ENCODE measurements around the gene PTPRD.

PTPRD gene

GRCh38 chr9:8733131-8733954 lies 1879.5 kb downstream of the PTPRD start:
- DNase-seq: no peak

GRCh38 chr9:8732367-8733075 lies 1880.3 kb downstream of the PTPRD start:
- DNase-seq: no peak

- DNase-seq: no peak
Observed at GRCh38 chr9:8730618-8731017, 1882.2 kb downstream of the PTPRD start.

GRCh38 chr9:8728910-8729309 lies 1883.9 kb downstream of the PTPRD start:
- DNase-seq: no peak

- DNase-seq: no peak
Observed at GRCh38 chr9:8727191-8727590, 1885.6 kb downstream of the PTPRD start.

GRCh38 chr9:8726692-8727091 lies 1886.1 kb downstream of the PTPRD start:
- DNase-seq: no peak

- DNase-seq: no peak
Observed at GRCh38 chr9:8725635-8726034, 1887.2 kb downstream of the PTPRD start.

- no peak for DNase-seq
Observed at GRCh38 chr9:8724284-8725018, 1888.4 kb downstream of the PTPRD start.

GRCh38 chr9:8723195-8723594 lies 1889.6 kb downstream of the PTPRD start:
- DNase-seq: no peak

- no peak for DNase-seq
Observed at GRCh38 chr9:8719833-8720486, 1892.8 kb downstream of the PTPRD start.

- no peak for DNase-seq
Observed at GRCh38 chr9:8718121-8718725, 1894.6 kb downstream of the PTPRD start.

GRCh38 chr9:8717146-8717545 lies 1895.7 kb downstream of the PTPRD start:
- no peak for DNase-seq

GRCh38 chr9:8715788-8716187 lies 1897.0 kb downstream of the PTPRD start:
- DNase-seq: no peak

- DNase-seq: no peak
Observed at GRCh38 chr9:8713811-8714165, 1899.0 kb downstream of the PTPRD start.

GRCh38 chr9:8713149-8713810 lies 1899.5 kb downstream of the PTPRD start:
- DNase-seq: no peak

GRCh38 chr9:8709731-8710130 lies 1903.1 kb downstream of the PTPRD start:
- DNase-seq: no peak

GRCh38 chr9:8708728-8709127 lies 1904.1 kb downstream of the PTPRD start:
- DNase-seq: no peak

- no peak for DNase-seq
Observed at GRCh38 chr9:8706998-8707397, 1905.8 kb downstream of the PTPRD start.

GRCh38 chr9:8706531-8706930 lies 1906.3 kb downstream of the PTPRD start:
- no peak for DNase-seq

GRCh38 chr9:8705861-8706260 lies 1906.9 kb downstream of the PTPRD start:
- no peak for DNase-seq

GRCh38 chr9:8703904-8704303 lies 1908.9 kb downstream of the PTPRD start:
- no peak for DNase-seq

GRCh38 chr9:8701904-8702303 lies 1910.9 kb downstream of the PTPRD start:
- no peak for DNase-seq

Measured in activated CD4-positive, alpha-beta T cell treated with anti-CD3 and anti-CD28 coated beads, Interleukin-2, amount 50 U/mL, for 4 hours (primary cell).